ENCODE data around the gene EML4.
"Not testable (repeated sequence)": the region's sequence is repeated elsewhere in the genome, so short reads cannot be mapped to it uniquely, and the experiment has no call there.

EML4 gene

DNA sequence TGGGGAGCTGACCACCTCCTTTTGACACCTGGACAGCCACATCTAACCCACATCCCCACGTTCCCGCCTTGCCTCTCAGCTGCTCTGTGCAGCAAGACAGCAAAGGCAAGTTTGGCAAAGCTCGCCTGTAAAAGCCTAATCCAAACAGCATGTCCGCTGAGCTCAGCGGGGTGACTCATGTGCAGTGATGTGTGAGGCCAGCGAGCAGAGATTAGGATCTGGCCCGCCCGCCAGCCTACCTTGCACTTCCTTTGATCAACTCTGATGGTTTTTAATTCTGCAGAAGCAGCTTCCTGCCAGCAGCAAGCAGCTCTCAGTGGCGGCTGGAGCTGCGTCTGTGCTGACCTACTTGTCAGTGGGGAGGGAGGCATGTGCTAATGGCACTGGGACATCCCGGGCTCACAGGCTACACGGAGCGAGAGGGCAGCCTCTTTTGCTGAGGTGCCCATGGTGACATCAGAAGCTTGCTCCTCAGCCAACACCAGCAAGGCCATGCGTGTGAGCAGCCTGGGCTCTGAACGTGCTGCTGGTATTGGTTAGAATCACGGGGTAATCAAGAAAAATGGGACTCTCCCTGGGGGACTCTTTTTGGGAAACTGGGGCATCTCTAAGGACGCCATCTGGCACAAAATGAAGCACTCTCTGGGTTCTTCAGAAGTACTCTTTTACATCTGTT is 36.0 kb upstream of the EML4 start:
- DNase-seq (ENCODE audit: low read depth) = peak; percentile 90
- H3K4me3 ChIP-seq (ENCODE audit: control insufficient read depth, low read depth, low read length) = peak overlapping the region; percentile 0; the same call in 1 of the 2 replicates
- TF ChIP-seq, protein P1, sequence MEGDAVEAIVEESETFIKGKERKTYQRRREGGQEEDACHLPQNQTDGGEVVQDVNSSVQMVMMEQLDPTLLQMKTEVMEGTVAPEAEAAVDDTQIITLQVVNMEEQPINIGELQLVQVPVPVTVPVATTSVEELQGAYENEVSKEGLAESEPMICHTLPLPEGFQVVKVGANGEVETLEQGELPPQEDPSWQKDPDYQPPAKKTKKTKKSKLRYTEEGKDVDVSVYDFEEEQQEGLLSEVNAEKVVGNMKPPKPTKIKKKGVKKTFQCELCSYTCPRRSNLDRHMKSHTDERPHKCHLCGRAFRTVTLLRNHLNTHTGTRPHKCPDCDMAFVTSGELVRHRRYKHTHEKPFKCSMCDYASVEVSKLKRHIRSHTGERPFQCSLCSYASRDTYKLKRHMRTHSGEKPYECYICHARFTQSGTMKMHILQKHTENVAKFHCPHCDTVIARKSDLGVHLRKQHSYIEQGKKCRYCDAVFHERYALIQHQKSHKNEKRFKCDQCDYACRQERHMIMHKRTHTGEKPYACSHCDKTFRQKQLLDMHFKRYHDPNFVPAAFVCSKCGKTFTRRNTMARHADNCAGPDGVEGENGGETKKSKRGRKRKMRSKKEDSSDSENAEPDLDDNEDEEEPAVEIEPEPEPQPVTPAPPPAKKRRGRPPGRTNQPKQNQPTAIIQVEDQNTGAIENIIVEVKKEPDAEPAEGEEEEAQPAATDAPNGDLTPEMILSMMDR (IDR thresholded peaks at IDR 0.05; ENCODE audit: control insufficient read depth, insufficient read depth, low read depth, low read length, missing control alignments) = no peak

DNA sequence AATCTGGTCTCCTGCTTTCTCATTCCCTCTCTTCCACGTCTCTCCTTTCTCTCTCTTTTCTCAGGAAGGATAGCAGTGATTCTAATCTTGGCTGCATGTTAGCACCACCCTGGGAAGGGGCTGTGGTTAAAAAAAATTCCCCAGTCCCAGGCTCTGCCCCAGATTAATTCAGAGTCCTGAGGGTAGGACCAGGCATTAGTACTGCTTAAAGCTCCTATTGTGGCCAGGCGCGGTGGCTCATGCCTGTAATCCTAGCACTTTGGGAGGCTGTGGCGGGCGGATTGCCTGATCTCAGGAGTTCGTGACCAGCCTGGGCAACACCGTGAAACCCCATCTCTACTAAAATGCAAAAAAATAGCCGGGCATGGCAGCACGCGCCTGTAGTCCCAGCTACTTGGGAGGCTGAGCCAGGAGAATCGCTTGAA is 35.4 kb upstream of the EML4 start:
- H3K4me3 ChIP-seq (ENCODE audit: control insufficient read depth, low read depth, low read length) = no peak overlapping the region
- TF ChIP-seq, protein P1 (IDR thresholded peaks at IDR 0.05; ENCODE audit: control insufficient read depth, insufficient read depth, low read depth, low read length, missing control alignments) = no peak
- no peak for DNase-seq (ENCODE audit: low read depth)

DNA sequence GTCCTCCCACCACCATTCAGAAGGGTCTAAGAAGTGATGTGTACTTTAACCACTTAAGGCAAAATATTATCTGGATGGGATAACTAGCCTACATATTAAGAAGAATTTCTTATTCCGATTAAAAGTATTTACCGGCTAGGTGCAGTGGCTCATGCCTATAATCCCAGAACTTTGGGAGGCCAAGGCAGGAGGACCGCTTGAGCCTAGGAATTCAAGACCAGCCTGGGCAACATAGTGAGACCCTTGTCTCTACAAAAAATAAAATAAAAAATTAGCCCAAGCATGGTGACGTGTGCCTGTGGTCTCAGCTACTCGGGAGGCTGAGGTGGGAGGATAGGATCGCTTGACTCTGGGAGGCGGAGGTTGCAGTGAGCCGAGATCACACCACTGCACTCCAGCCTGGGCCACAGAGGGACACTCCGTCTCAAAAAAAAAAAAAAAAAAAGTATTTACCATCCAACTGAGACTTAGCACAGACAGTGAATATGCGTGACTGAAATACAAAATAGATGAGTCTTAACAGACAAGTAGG is 34.7 kb upstream of the EML4 start:
- DNase-seq (ENCODE audit: low read depth); H3K4me3 ChIP-seq (ENCODE audit: control insufficient read depth, low read depth, low read length): not testable (repeated sequence)

DNA sequence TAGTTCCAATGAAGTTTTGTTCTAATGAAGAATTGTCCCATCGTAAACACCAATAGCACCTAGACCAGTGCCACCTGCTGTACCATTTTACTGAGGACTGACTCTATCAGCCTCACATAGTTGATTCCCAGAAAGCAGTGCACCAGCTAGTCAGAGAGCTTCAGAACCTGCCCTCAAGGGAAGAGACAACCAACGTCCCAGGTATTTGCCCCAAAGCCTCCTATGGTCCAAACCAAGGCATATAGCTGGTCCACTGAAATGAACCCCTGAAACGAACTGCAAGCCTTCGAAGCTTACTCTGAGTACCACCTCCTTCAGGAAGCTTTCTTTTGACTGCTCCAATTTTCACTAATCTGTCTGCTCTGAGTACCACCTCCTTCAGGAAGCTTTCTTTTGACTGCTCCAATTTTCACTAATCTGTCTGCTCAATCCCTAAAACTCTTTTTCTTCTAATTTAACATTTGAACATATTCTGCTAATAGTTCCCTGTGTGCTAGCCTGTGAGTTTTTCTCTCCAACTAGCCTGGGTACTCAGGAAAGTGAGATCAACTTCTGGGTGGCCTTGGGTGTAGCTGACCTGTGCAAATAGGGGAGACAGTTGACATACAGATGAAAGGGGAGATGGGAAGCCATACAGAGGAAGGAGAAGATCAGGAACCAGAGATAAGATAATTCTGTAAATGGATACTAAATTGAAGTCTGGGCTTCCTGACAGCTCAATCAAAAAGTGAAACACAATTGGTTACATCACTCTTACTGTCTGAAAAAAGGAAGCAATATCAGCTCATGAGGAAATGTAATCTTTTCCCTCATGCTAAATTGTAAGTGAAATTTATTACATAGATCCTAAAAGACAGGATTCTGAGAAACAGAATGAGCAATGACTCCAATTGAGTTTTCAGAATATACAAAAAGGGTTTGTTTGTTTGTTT is 33.5 kb upstream of the EML4 start:
- TF ChIP-seq, protein P1 (IDR thresholded peaks at IDR 0.05; ENCODE audit: control insufficient read depth, insufficient read depth, low read depth, low read length, missing control alignments) = no peak
- no peak for DNase-seq (ENCODE audit: low read depth)
- no peak overlapping the region for H3K4me3 ChIP-seq (ENCODE audit: control insufficient read depth, low read depth, low read length)

DNA sequence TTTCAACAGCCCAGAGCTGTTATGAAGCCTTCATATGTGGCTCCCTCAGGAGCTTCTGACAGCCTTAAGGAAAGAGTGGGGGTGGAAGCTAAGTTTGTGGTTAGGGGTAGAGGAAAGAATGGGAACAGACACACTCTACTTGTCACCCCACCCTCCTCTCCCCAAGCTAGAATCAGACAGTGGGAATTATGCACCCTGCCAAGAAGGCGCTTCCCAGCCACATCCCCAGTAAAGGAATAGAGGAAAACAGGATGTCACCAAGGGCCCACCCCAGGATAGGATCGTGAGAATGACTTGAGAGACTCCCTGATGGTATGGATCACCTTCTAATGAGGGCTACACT is 32.4 kb upstream of the EML4 start:
- H3K4me3 ChIP-seq (ENCODE audit: control insufficient read depth, low read depth, low read length) = no peak overlapping the region
- TF ChIP-seq, protein P1 (IDR thresholded peaks at IDR 0.05; ENCODE audit: control insufficient read depth, insufficient read depth, low read depth, low read length, missing control alignments) = no peak
- no peak for DNase-seq (ENCODE audit: low read depth)

DNA sequence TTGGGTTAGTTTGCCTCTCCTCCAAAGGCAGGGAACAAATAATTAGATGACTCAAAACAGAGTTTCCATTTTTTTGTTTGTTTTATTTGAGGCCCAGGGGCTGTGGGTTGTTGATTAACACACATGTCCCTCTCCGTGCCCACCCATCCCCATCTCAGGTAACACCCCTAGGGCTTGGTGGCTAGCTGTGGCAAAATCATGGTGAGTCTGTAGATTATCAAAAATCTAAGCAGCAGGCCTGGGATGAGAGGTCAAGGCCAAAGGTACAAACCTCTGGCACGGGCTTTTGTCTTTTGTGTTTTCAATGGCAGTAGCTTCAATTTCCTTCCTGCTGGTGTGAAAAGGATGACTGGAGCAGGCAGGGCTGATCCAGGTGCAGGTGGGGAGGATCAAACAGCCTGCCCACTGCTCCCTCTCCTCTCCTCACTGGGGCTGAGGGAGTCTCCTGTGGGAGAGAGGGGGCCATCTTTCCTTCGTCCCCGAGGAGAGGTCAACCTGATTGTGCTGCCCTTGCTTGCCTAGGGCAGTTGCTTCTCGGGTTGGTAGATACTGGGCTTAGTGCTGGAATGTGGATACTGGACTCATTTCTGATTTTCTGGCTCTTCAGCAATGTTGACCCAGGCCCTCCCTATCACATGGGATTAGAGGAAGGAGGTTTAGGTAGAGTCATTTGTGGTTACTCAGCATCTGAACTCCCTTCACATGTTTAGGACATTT is 31.9 kb upstream of the EML4 start:
- no peak for DNase-seq (ENCODE audit: low read depth)
- H3K4me3 ChIP-seq (ENCODE audit: control insufficient read depth, low read depth, low read length) = no peak overlapping the region
- TF ChIP-seq, protein P1 (IDR thresholded peaks at IDR 0.05; ENCODE audit: control insufficient read depth, insufficient read depth, low read depth, low read length, missing control alignments) = no peak
